Activated T-helper 17 cell treated with anti-CD3 and anti-CD28 coated beads, Interleukin-2, amount 50 U/mL, for 72 hours (primary cell): Measurements from ENCODE around the gene LGALS9C. TPM values are rescaled to one million over a fixed set of nuclear protein-coding genes. Genes with fewer than 3 reads are reported as not detected.
"Not testable (repeated sequence)": the region's sequence is repeated elsewhere in the genome, so short reads cannot be mapped to it uniquely, and the experiment has no call there.

ENCODE experiments used
- ATAC-seq: fragments of 150-1000 bp; cut with Tn5 transposase; replicated peaks from 2 replicates; pipeline ENCODE4 v1.10.0; 2021; ENCODE audit warnings: mild to moderate bottlenecking, moderate library complexity
- H3K27ac Mint-ChIP-seq: one replicate; pipeline ENCODE4 v1.8.0; 2022; ENCODE audit warnings: mixed read lengths
- H3K27me3 Mint-ChIP-seq: one replicate; pipeline ENCODE4 v1.8.0; 2022; ENCODE audit warnings: mixed read lengths
- H3K36me3 Mint-ChIP-seq: one replicate; pipeline ENCODE4 v1.8.0; 2022; ENCODE audit warnings: low read depth, mild to moderate bottlenecking, mixed read lengths
- H3K4me1 Mint-ChIP-seq: one replicate; pipeline ENCODE4 v1.8.0; 2022; ENCODE audit warnings: mixed read lengths
- H3K4me3 Mint-ChIP-seq: one replicate; pipeline ENCODE4 v1.8.0; 2022; ENCODE audit warnings: mild to moderate bottlenecking, mixed read lengths
- H3K9me3 Mint-ChIP-seq: one replicate; pipeline ENCODE4 v1.8.0; 2022; ENCODE audit warnings: mixed read lengths
- total RNA-seq, 2 donors: library from RNA; stranded (reverse); gene quantifications; one replicate each; pipeline ENCODE4 v1.2.3, GENCODE V29; 2022

LGALS9C gene
- total RNA-seq: under 1 TPM in 1 of 2 donors, not detected in 1; 0.26 TPM

- H3K27ac Mint-ChIP-seq: not testable (repeated sequence)
Measured at GRCh38 chr17:18476508-18477308, at the start of gene LGALS9C. LGALS9C (plus strand) TSS chr17:18476789; CDS start chr17:18476855, 66 bp downstream.

GRCh38 chr17:18432206-18432605, 44.4 kb upstream of the LGALS9C start:
- H3K4me3 Mint-ChIP-seq, ATAC-seq, H3K4me1 Mint-ChIP-seq: not testable (repeated sequence)

More at GRCh38 chr17:18476508-18477308, at the start of gene LGALS9C:
- not testable (repeated sequence) for H3K4me1 Mint-ChIP-seq, H3K27me3 Mint-ChIP-seq, H3K4me3 Mint-ChIP-seq, H3K36me3 Mint-ChIP-seq, H3K9me3 Mint-ChIP-seq
- ATAC-seq: peak; percentile 57

GRCh38 chr17:18439465-18439870, 37.1 kb upstream of the LGALS9C start:
- not testable (repeated sequence) for H3K27me3 Mint-ChIP-seq, H3K4me3 Mint-ChIP-seq, H3K9me3 Mint-ChIP-seq, H3K27ac Mint-ChIP-seq, H3K4me1 Mint-ChIP-seq, ATAC-seq, H3K36me3 Mint-ChIP-seq

More at GRCh38 chr17:18432206-18432605, 44.4 kb upstream of the LGALS9C start:
- not testable (repeated sequence) for H3K27me3 Mint-ChIP-seq, H3K27ac Mint-ChIP-seq, H3K36me3 Mint-ChIP-seq, H3K9me3 Mint-ChIP-seq

- not testable (repeated sequence) for H3K27me3 Mint-ChIP-seq, H3K27ac Mint-ChIP-seq, H3K9me3 Mint-ChIP-seq, H3K36me3 Mint-ChIP-seq, H3K4me1 Mint-ChIP-seq, H3K4me3 Mint-ChIP-seq
- ATAC-seq: peak; percentile 42
Measured at GRCh38 chr17:18442093-18442492, 34.5 kb upstream of the LGALS9C start.

GRCh38 chr17:18442532-18442931, 34.1 kb upstream of the LGALS9C start:
- H3K36me3 Mint-ChIP-seq, H3K27ac Mint-ChIP-seq, H3K4me3 Mint-ChIP-seq, H3K9me3 Mint-ChIP-seq, H3K4me1 Mint-ChIP-seq, H3K27me3 Mint-ChIP-seq: not testable (repeated sequence)
- ATAC-seq: peak; percentile 6

GRCh38 chr17:18447476-18448205, 28.9 kb upstream of the LGALS9C start:
- H3K4me1 Mint-ChIP-seq, H3K27ac Mint-ChIP-seq, H3K4me3 Mint-ChIP-seq, H3K27me3 Mint-ChIP-seq, H3K9me3 Mint-ChIP-seq, ATAC-seq, H3K36me3 Mint-ChIP-seq: not testable (repeated sequence)

GRCh38 chr17:18448311-18448710, 28.3 kb upstream of the LGALS9C start:
- H3K36me3 Mint-ChIP-seq, H3K4me1 Mint-ChIP-seq, H3K4me3 Mint-ChIP-seq, H3K9me3 Mint-ChIP-seq, H3K27ac Mint-ChIP-seq, ATAC-seq, H3K27me3 Mint-ChIP-seq: not testable (repeated sequence)

- not testable (repeated sequence) for H3K9me3 Mint-ChIP-seq, H3K27ac Mint-ChIP-seq, H3K27me3 Mint-ChIP-seq, H3K4me3 Mint-ChIP-seq, H3K4me1 Mint-ChIP-seq, H3K36me3 Mint-ChIP-seq, ATAC-seq
Measured at GRCh38 chr17:18449833-18450232, 26.8 kb upstream of the LGALS9C start.

GRCh38 chr17:18450998-18451397, 25.6 kb upstream of the LGALS9C start:
- H3K27ac Mint-ChIP-seq, H3K27me3 Mint-ChIP-seq, H3K4me1 Mint-ChIP-seq, H3K36me3 Mint-ChIP-seq, ATAC-seq, H3K4me3 Mint-ChIP-seq, H3K9me3 Mint-ChIP-seq: not testable (repeated sequence)

GRCh38 chr17:18451969-18452368, 24.6 kb upstream of the LGALS9C start:
- ATAC-seq, H3K9me3 Mint-ChIP-seq, H3K27ac Mint-ChIP-seq: not testable (repeated sequence)

GRCh38 chr17:18459035-18459434, 17.6 kb upstream of the LGALS9C start:
- H3K27ac Mint-ChIP-seq, H3K4me1 Mint-ChIP-seq, H3K4me3 Mint-ChIP-seq, ATAC-seq, H3K27me3 Mint-ChIP-seq, H3K9me3 Mint-ChIP-seq, H3K36me3 Mint-ChIP-seq: not testable (repeated sequence)

More at GRCh38 chr17:18451969-18452368, 24.6 kb upstream of the LGALS9C start:
- H3K4me3 Mint-ChIP-seq, H3K27me3 Mint-ChIP-seq, H3K36me3 Mint-ChIP-seq, H3K4me1 Mint-ChIP-seq: not testable (repeated sequence)

GRCh38 chr17:18463831-18464502, 12.6 kb upstream of the LGALS9C start:
- not testable (repeated sequence) for H3K4me1 Mint-ChIP-seq, H3K36me3 Mint-ChIP-seq, H3K9me3 Mint-ChIP-seq, H3K27me3 Mint-ChIP-seq, H3K27ac Mint-ChIP-seq, H3K4me3 Mint-ChIP-seq, ATAC-seq

GRCh38 chr17:18466250-18466983, 10.2 kb upstream of the LGALS9C start:
- not testable (repeated sequence) for H3K9me3 Mint-ChIP-seq, ATAC-seq, H3K36me3 Mint-ChIP-seq, H3K4me1 Mint-ChIP-seq, H3K27ac Mint-ChIP-seq, H3K4me3 Mint-ChIP-seq, H3K27me3 Mint-ChIP-seq

GRCh38 chr17:18467001-18467400, 9.6 kb upstream of the LGALS9C start:
- H3K9me3 Mint-ChIP-seq, H3K4me3 Mint-ChIP-seq, H3K36me3 Mint-ChIP-seq, H3K27me3 Mint-ChIP-seq, ATAC-seq, H3K4me1 Mint-ChIP-seq, H3K27ac Mint-ChIP-seq: not testable (repeated sequence)
